Glomerular visceral epithelial cell (primary cell): Measurements from ENCODE around the gene KNOP1.
"Not testable (repeated sequence)": the region's sequence is repeated elsewhere in the genome, so short reads cannot be mapped to it uniquely, and the experiment has no call there.

Experiments used
- DNase-seq: peaks from one replicate; pipeline ENCODE4 v3.0.0-alpha.2; 2016; ENCODE audit errors: extremely low spot score

KNOP1 gene

DNA sequence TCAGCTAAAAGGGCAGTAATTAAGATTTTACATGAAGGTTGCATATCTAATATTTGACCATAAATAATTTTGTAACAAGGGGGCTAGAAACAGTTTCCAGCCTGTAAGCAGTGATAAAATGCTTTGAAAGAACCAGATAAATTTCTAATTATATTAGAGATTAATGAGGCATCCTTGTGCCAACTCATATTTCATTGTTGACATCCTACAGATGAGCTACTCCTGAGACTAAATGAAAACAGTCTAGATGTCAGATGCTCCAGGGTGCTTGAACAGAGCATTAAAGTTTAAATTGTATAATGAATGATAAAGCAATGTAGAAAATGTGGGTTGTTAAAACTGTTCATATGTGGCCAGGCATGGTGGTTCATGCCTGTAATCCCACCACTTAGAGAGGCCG, 23.3 kb upstream of the KNOP1 start:
- no peak for DNase-seq

DNA sequence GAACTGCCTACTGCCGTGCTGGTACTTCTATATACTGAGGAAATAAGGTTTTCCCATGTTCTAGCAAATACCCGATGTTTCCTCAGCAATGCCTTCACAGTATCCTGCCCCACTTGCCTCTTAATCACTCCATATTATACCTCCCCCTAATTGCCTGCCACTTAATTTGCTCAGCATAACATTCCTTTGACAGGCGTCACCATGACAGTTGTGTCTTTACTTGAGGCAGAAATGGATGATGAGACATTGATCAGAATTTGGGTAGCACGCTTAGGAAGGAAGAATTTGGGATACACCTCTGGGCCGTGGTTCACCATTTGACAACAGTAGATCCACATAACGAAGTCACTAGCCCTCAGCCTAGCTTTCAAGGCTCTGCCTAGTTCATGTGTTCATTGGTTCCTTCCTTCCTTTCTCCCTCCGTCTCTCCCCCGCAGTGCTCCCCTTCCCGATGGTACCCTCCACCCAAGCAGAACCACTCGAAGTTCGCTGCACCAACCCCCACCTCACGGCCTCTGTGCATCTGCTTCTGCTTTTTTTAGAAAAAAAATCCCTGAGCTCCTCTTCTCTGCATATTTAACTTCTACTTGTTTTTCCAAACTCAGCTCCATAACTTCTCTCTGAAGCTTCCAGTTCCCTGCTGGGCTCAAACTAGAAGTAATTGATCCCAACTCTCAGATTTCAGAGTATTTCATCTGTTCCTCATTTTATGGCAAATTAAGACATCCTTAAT, 19.4 kb upstream of the KNOP1 start:
- DNase-seq, result no peak

DNA sequence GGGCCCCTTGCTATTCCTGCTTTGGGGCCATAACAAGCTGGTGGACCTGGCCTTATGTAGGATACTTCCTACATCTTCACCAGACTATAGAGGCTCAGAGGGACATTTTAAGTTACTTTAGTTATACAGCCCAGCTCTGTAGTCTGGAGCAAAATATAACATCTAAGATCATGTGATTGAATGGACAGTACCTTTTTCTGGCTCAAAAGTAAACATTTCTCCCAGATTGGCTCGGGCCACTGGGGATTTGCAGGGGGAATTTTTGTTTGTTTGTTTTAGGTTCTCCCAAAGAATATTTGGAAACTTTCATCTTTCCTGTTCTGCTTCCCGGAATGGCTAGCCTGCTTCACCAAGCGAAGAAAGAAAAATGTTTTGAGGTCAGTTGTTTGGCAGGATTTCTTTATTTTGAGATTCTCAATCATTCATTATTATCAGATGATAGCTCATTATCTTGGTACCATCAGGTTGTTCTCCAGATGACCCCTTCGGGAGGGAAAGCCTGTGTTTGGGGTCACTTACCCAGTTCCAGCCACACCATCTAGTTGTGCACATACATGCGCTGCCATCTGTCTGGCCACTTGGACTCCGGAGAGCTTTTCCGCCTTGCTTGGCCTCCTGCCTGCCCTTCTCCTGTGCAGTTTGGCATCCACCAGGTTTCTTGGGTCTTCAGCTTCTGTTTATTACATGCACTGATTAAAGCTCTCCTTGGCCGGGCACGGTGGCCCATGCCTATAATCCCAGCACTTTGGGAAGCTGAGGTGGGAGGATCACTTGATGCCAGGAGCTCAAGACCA, 17.2 kb upstream of the KNOP1 start:
- no peak for DNase-seq

DNA sequence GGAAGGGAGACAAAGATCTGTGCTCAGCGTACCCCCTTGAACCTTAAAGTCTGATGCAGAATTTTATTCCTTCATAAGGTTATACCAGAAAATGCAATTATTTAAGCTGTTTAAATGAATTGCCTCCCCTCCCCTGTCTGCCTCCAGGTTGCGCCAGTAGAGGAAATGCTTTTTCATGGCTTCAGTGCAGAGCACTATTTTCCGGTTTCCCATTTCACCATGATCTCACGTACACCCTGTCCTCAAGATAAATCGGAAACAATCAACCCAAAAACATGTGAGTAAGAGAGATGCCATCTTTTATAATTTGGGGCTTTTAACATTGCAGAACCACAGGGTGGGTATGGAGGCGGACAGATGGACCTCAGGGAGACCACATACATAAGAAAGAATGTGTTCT, 15.5 kb upstream of the KNOP1 start:
- DNase-seq, result no peak

DNA sequence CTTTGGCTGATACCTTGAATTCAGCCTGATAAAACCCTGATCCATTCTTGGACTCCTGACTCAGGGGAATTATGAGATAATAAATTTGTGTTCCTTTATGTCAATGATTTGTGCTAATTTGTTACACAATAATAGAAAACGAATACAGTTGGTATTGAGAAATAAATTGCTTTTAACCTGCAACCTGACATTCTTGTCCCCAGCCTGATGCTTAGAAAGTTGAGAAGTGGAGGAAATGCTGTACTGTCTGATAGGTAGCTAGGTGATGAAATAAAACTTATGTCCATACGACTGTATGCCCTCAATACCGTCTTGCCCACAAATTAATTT, 10.6 kb upstream of the KNOP1 start:
- DNase-seq, result no peak

DNA sequence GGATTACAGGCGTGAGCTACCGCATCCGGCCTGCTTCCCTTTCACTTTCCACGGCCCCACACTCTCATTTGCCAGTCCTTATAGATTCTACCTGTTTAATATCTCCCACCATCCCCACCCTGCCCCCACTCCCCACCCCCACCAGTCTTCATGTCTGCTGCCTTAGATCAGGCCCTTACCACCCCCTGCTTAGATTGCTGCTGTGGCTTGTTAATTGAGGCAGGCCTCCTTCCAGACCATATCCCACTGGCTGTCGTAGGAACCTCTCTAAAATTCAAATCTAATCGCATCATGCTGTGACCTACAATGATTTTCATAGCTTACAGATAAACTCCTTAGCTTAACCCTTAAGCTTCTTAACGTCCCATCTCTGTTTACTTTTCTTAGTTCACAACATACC, 5.0 kb upstream of the KNOP1 start:
- no peak for DNase-seq

DNA sequence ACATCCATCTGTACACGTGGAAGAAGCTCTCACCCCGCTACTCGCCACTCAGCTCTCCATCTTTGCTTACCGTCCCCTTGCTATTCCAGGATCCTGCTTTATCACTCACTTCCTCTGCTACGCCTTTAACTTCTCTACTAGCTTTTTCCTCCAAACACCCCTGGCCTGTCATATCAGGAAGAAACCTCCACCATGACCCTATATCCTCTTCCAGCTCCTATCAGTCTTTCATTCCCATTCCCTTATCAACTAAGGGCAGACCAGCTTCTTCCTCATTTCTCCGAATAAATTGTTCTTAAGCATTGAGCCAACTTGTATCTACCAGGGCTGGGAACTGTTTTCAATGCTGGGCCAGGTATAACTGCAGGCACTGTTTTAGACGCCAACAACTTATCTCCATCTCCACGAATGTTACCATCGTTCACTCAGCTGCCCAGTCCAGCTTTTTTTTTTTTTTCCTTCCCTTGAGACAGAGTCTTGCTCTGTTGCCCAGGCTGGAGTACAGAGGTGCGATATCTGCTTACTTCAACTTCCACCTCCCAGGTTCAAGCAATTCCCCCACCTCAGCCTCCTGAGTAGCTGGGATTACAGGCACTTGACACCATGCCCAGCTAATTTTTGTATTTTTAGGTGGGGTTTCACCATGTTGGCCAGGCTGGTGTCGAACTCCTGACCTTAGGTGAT, 4.4 kb upstream of the KNOP1 start:
- no peak for DNase-seq

DNA sequence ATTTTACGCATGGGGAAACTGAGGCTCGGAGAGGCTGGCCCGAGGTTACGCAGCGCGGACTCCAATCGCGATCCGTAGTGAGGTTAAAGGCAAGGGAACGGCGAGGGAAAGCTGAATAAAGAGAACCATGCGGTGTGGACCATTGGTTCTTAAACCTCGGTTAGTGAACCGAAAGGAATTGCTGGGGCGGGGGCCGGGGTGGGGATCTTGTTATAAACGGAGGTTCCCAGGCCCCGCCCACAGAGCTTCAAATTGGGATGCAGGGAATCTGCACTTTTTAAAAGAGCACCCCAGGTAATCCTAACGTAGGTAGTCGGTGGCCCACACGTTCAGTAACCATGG, 568 bp upstream of the KNOP1 start:
- DNase-seq, result no peak

DNA sequence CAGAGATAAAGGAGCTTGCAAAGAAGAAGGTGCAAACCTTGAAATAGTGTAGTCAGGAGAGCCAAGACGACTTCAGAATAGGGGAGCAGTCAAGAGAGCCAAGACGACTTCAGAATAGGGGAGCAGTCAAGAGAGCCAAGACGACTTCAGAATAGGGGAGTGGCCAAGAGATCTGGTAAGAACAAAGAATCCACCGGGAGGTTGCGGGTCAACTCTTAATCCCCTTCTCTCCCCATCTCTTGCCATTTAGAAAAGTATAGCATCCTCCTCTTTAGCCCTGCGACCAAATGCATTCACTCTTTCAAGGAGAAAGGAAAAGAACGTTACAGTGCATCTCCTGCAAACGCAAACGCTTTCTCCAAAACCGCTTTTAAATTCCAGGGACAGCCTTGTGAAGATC, 713 bp downstream of the KNOP1 start:
- DNase-seq, result no peak

DNA sequence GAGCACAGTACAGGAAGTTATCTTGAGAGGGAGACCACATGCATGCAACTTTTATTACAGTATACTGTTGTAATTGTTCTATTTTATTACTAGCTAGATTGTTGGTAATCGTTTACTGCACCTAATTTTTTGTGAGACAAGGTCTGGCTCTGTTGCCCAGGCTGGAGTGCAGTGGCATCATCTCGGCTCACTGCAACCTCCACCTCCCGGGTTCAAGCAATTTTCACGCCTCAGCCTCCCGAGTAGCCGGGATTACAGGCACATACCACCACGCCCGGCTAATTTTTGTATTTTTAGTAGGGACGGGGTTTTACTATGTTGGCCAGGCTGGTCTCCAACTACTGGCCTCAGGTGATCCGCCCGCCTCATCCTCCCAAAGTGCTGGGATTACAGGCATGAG, 1.3 kb downstream of the KNOP1 start:
- not testable (repeated sequence) for DNase-seq

DNA sequence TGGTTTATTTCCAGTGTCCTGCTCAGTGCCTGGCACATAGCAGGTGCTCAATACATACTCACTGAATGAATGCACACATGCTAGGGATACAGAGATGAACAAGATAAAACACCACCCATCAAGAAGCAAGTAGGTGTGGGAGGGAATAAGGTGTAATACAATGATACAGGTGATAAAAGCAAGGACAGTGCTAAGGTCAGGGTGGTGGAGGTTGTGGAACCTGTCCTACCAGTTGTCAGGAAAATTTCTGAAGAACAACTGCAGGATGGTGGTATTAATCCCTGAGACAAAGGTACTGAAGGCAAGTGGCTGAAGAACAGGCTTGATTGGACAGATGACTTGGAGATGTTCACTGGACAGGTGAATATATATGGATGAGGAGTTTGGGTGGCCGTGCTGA, 1.8 kb downstream of the KNOP1 start:
- DNase-seq, result no peak

DNA sequence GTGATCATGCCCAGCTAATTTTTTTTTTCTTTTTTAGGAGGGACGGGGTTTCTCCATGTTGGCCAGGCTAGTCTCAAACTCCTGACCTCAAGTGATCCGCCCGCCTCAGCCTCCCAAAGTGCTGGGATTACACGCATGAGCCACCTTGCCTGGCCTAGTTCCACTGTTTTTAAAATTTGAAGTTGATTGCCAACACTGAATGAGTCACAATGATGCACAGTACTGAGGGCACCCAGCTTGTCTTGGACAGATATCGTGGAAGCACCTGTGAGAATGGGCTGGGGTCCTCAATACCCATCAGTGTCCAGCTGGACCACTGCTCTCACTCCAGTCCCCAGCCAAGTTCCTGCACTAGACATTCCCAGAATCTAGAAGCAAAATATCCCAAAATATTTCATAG, 2.5 kb downstream of the KNOP1 start:
- DNase-seq, result no peak

DNA sequence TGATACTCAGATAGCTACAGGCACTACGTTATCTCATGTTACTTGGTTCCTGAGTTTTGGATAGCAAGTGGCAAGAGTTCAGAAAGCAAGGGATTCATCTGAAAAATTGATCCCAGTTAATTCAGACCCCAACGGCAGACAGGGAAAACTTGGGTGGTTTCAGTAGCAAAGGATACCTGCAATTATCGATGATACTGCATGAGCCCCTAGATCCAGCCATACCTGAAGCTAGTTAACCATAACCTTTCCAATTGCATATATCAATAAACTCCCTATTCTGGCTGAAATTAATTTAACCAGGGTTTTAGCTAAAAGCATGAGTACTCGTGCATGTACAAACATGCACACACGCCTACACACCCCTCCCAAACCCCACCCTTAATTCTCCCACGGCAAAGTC, 4.3 kb downstream of the KNOP1 start:
- no peak for DNase-seq

DNA sequence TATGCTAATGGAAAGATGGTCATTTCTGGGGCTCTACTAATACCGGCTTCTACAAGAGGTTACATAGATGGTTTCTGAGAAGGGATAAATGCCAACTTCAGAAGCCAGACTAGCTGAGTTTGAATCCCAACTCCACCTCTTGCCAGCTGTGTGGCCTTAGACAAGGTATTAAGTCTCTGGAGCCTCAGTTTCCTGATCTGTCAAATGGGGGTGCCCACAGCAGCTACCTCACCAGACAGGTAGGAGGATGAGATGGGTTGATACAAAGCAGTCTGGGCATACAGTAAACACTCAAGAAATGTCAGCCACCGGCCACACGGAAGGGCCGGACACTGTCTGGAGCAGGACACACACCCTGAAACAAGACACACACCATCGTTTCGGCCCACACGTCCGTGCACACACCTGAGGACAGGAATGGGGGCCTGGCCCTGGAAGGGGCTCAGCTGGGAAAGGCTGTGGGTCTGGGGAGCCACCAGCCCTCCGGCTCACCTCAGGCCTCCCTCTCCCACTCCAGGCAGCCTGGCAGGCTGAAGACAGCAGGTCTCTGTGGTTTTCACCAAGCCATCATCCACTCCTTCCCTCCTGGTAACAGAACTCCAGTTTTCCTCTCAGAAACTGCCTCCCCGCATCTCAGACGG, 5.5 kb downstream of the KNOP1 start:
- no peak for DNase-seq

DNA sequence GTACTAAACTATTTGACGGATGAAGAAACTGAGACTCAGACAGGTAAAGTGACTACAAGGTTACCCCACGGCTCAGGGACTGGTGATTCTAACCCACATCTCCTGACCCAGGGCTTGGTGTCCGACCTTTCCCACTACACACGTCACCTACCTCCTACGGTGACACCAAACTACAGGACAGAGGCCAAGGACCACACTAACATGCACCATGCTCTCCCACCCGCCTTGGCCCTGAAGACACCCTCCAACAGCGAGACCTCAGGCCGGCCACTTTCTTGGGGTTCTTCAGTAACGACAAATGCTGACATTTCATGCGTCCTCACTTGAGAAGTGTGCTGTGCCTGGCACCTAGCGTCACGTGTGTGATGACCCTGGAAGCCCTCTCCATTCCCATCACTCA, 6.4 kb downstream of the KNOP1 start:
- no peak for DNase-seq

DNA sequence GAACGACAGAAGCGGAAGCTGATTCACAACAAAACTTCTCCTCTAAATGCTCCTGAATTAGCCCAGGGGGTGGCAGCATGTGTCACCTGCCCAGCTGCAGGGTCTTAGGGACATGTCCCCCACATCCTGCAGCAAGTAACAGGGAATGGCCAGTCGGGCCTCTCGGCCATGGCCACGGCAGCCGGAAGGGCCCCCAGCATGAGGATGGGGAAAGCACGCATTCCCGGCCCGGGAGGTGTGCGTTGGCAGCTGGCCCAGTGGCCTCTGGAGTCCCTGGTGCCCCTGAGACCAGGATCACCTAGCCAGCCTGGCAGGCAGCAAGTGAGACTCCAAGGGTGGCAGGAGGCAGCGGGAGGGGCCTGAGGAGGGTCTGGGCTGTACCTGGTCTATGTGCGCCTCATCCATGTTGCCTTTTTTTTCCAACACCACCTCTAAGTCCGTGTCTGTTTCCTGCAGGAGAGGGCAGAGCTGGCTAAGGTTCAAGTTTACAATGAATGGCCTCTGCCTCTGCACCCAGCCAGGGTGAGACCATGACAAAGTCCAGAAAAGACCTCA, 7.0 kb downstream of the KNOP1 start:
- DNase-seq, result no peak

DNA sequence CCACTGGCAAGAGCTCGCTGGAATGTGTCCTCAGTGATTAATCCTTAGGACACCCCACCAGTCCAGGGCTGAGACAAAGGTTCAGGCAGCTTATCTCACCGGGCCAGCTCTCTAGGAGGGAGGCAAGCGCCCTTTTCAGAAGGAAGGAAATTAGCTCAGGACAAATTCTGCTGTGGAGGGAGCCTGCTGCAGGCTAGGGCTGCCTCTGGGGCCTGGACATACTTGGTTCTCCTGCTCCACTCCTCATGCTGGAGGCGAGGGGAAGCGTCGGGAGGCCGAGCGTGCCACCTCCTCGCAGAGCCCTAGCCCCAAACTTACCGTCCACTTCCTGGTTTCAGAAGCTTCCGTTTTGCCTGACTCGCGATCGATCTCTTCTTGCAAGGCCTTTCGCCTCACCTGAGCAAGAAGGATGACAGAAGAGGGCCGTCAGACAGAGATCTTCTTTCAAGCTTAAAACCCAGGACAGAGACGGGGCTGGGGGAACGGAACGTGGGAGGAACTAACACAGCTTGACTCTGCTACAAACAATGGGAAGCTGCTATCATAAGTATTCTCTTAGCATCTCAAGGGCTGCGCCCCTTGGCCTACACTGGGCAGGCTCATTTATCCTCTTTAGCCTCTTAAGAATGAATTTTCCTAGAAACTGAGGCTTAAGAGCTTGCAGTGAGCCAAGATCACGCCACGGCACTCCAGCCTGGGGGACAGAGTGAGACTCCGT, 7.7 kb downstream of the KNOP1 start:
- no peak for DNase-seq

DNA sequence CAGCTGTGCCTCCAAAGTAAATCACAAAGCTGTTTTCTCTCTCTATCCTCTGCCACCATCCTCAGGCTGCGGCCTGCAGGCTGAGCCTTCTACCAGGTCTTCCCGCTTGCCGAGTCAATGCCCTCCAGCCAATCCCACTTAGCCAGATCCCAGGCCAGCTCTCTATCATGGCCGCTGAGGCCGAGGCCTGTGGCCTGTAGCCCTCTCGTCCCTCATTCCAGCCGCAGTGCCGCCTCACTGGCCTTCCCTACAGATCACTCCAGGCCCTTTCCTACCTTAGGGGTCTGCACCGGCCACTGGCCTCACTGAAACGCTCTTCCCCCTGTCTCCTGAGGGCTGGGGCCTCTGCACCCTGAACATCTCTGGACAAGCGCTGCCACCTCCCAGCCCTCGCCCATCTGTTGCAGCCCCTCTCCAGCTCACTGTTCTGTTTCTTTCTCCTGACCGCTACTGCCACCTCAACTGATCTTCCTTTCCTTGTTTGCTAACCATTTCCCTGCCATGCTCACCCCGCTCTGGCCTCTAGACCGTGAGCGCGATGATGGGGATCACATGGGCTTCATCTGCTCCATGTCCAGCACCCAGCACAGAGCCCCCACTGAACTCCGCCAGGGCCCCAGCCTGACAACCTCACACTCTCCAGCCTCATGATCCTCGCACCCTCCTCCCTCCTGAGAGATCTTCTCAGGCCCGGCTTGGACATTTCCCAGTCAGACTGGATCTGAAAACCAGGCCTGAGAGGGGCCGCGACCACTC, 8.5 kb downstream of the KNOP1 start:
- DNase-seq, result no peak

DNA sequence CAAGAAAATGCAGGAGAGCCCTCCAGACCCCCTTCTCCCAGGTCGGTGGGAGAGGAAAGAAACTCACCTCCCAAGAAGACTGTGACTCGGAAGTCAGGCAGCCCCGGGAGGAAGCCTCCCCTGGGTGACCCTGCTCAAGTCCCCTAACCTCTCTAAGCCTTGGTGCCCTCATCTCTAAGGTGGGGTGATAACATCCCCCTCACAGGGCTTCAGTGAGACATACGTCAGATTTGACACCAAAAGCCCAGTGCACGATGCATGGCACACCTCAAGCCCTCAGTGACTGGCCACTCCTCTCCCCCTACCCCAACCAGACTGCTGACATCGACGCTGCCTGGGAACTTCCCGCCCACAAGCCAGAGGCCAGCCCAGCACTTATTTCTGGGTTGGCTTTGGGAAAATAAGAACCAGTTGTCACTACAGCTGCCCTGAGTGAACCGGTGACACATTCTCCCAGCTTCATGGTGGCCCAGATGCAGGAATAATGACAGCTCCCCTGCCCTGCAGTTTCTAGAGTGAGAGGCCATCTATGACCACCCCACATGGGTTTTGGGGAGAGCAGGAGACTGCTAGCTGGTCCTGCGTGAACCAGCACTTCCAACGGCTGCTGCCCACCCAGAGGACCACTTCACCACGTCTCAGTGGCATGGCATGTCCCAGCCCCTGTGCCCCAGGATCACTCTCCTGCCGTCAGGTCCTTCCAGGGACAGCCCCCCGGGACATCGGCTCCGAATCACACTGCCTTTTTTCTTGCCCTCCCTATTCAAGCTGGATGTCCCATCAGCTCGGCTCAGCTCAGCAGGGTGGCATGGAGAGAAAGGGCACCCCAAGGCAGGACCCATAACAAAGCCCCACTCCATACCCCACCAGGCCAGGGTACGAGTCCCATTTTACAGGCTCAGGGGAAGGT, 9.5 kb downstream of the KNOP1 start:
- no peak for DNase-seq
